Activated T-helper 1 cell treated with anti-CD3 and anti-CD28 coated beads, Interleukin-12 subunit alpha, Interleukin-12 subunit beta, Interleukin-2, Interleukin-4 antibody, amounts not matched to agents 30 ng/mL and 10 ng/mL and 1 ng/mL, durations not matched to agents 14 hours and 24 hours and 36 hours (primary cell): Measurements from ENCODE around the gene ZDHHC6. TPM values are rescaled to one million over a fixed set of nuclear protein-coding genes. Genes with fewer than 3 reads are reported as not detected.

Experiments
- DNase-seq: peaks from one replicate; pipeline ENCODE4 v3.0.0; 2021; ENCODE audit warnings: low spot score
- H3K27ac Mint-ChIP-seq: one replicate; pipeline ENCODE4 v1.8.0; 2021; ENCODE audit warnings: mild to moderate bottlenecking, mixed read lengths
- H3K27me3 Mint-ChIP-seq: one replicate; pipeline ENCODE4 v1.8.0; 2022; ENCODE audit warnings: mild to moderate bottlenecking, moderate library complexity, mixed read lengths; ENCODE audit not compliant: insufficient read depth
- H3K36me3 Mint-ChIP-seq: one replicate; pipeline ENCODE4 v1.8.0; 2021; ENCODE audit warnings: low read depth, mixed read lengths
- H3K4me1 Mint-ChIP-seq: one replicate; pipeline ENCODE4 v1.8.0; 2021; ENCODE audit warnings: low read depth, mixed read lengths
- H3K4me3 Mint-ChIP-seq: one replicate; pipeline ENCODE4 v1.8.0; 2021; ENCODE audit warnings: mild to moderate bottlenecking, moderate library complexity, mixed read lengths
- H3K9me3 Mint-ChIP-seq: one replicate; pipeline ENCODE4 v1.8.0; 2021; ENCODE audit warnings: mixed read lengths
- intact Hi-C: fragments of 100-400 bp; cut with micrococcal nuclease; formaldehyde crosslinking; loops from one replicate; pipeline ENCODE4 v1.15.1; 2024
- total RNA-seq: library from RNA; stranded (reverse); gene quantifications from 2 replicates; pipeline ENCODE4 v1.2.3, GENCODE V29; 2022

ZDHHC6 gene, protein sequence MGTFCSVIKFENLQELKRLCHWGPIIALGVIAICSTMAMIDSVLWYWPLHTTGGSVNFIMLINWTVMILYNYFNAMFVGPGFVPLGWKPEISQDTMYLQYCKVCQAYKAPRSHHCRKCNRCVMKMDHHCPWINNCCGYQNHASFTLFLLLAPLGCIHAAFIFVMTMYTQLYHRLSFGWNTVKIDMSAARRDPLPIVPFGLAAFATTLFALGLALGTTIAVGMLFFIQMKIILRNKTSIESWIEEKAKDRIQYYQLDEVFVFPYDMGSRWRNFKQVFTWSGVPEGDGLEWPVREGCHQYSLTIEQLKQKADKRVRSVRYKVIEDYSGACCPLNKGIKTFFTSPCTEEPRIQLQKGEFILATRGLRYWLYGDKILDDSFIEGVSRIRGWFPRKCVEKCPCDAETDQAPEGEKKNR
- 51.9 and 52.6 TPM in 2 replicates for total RNA-seq

DNA sequence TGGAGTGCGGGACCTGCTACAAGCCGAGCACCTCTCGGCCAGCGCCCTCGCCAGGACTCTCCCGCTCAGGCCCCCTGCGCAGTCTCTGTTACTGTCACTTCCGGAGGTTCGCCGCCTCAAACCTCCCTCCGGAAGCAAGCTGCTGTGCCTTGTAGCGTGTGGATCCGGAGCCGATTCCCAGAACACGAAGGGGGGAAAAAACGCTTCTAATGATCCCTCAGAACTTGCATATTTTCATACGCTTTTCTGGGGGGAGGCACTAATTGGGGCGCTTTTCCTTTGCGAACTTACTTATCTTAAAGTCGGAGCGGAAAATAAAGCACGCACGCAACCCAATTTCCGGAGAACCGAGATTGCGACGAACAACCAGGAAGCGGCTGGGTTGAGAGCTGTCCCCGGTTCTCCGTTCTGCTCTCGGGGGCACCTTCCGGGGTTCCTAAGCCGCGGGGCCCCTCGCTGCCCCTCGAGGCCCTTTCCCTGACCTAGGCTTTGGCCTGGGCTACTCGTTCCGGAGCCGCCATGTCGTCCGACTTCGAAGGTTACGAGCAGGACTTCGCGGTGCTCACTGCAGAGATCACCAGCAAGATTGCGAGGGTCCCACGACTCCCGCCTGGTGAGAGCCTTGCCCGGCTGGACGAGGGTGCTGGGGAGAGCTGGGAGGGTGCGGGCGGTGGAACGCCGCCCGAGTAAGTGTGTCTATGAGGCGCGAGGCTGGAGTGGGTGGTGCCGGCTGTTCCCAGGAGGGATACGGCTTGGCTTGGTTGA is at the start of gene ZDHHC6, which contains the start of gene VTI1A:
TSS of gene ZDHHC6 (minus strand) at position 60 of the 765 bp plus-strand sequence. CDS start 1,478 bp downstream, outside the sequence.
TSS of gene VTI1A (plus strand) at position 361 of the 765 bp plus-strand sequence. CDS start at position 520, 159 bp downstream.
- peak within 1 kb of the TSS; percentile 93 for H3K27ac Mint-ChIP-seq
- no peaks in the 10 kb centered on the region for H3K27me3 Mint-ChIP-seq
- intact Hi-C loops: loop anchor here (1.0 to 10.0 kb wide), 6 partner anchors 25 to 1950 kb away; partner anchors contain the start of genes DUSP5 and GPAM
- H3K4me3 Mint-ChIP-seq: peak within 1 kb of the TSS; percentile 93
- no peaks in the 10 kb centered on the region for H3K9me3 Mint-ChIP-seq
- peak; percentile 80 for DNase-seq
- peaks cover 19% of the 10 kb centered on the region for H3K36me3 Mint-ChIP-seq
- H3K4me1 Mint-ChIP-seq: peaks cover 48% of the 10 kb centered on the region

DNA sequence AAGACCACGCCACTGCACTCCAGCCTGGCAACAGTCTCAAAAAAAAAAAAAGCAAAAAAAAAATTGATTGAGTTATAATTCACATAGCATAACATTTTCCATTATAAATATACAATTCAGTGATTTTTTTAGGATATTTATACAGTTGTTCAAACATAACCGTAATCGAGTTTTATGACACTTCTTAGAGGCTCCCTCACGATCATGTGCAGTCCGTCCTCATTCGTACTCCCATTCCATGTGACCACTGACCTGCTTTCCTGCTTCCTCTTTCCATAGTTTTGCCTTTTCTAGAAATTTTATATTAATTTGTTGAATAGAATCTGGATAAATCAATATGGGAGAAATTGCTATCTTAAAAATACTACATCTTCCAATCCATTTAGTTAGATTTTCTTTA is 46.0 kb upstream of the ZDHHC6 start:
- Mint-ChIP-seq H3K4me3 (no peak overlapping the region), H3K9me3 (no peaks in the 10 kb centered on the region), H3K27me3 (no peaks in the 10 kb centered on the region), H3K4me1 (peaks cover 11% of the 10 kb centered on the region), H3K36me3 (peaks cover 2% of the 10 kb centered on the region), H3K27ac (no peak overlapping the region)
- intact Hi-C loops: no loop called here
- no peak for DNase-seq

- Mint-ChIP-seq H3K4me1 (peaks cover 6% of the 10 kb centered on the region), H3K9me3 (no peaks in the 10 kb centered on the region), H3K36me3 (peaks cover 2% of the 10 kb centered on the region), H3K27me3 (no peaks in the 10 kb centered on the region), H3K27ac (no peak overlapping the region), H3K4me3 (no peak overlapping the region)
- intact Hi-C loops: no loop called here
- no peak for DNase-seq
Measured at GRCh38 chr10:112491144-112491543, 44.4 kb upstream of the ZDHHC6 start.

GRCh38 chr10:112490545-112490944 is 43.8 kb upstream of the ZDHHC6 start:
- H3K27me3 Mint-ChIP-seq: no peaks in the 10 kb centered on the region
- no peaks in the 10 kb centered on the region for H3K9me3 Mint-ChIP-seq
- no peak overlapping the region for H3K27ac Mint-ChIP-seq
- H3K36me3 Mint-ChIP-seq: peaks cover 2% of the 10 kb centered on the region
- peaks cover 6% of the 10 kb centered on the region for H3K4me1 Mint-ChIP-seq
- intact Hi-C loops: no loop called here
- no peak for DNase-seq
- no peak overlapping the region for H3K4me3 Mint-ChIP-seq

DNA sequence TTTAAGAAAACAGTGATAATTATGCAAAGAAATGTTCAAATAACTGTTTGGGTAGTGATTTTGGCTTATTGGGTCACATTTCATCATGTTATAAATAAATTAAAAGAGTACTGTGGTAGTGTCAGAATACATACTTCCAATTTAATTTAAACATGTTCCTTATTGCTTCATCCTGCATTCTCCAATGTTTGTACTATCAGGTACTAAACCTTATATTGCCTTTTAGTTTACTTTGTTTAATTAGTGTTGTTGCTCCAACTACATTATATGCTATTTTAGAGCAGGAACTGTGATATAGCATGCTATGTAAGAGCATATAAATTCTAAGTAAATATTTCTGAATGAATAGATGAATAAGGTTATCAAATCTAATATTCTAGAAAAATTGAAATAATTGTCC is 41.2 kb upstream of the ZDHHC6 start:
- H3K27me3 Mint-ChIP-seq: no peaks in the 10 kb centered on the region
- no peaks in the 10 kb centered on the region for H3K9me3 Mint-ChIP-seq
- H3K4me3 Mint-ChIP-seq: no peak overlapping the region
- peaks cover 6% of the 10 kb centered on the region for H3K4me1 Mint-ChIP-seq
- peaks cover 2% of the 10 kb centered on the region for H3K36me3 Mint-ChIP-seq
- no peak for DNase-seq
- no peak overlapping the region for H3K27ac Mint-ChIP-seq
- intact Hi-C loops: no loop called here

DNA sequence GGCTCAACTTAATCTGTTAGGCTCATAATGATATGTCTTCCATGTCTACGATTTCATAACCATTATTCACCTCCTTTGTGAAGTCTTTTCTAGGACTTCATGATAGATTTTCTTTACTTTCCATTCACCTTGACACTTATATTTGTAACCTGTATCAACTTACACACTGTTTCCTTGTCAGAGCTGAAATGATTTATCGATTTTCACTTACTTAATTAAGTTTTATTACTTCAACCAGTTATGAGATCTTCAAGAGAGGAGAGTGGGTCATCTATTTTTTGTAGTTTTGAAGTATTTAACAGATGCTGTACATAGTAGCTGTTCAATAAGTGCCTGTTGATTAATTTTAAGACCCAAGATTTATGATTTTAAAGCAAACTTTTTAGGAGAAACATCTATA is 37.7 kb upstream of the ZDHHC6 start:
- no peaks in the 10 kb centered on the region for H3K4me1 Mint-ChIP-seq

DNA sequence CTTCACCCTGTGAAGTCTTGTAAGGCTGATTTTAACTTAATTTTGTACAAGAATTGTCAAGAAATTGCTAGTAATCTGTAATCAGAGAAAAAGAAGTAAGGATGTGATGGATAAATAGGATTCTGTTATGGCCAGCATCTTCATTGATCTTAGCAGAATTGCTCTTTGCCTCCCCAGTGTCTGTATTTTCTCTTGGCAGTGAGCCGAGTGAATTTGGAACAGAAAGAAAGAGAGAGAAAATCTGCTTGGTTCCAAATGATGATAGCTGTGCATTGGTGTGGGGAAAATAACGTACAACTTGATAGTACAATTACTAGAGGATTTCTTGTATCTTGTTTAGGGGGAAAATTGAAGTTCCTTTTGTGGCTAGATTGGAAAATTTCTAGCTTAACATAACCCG is 34.9 kb upstream of the ZDHHC6 start:
- Mint-ChIP-seq H3K27ac (no peak overlapping the region), H3K4me1 (no peaks in the 10 kb centered on the region), H3K9me3 (no peaks in the 10 kb centered on the region), H3K27me3 (no peaks in the 10 kb centered on the region), H3K4me3 (no peak overlapping the region), H3K36me3 (no peaks in the 10 kb centered on the region)
- intact Hi-C loops: no loop called here
- DNase-seq: no peak

More for the DNA sequence above, 37.7 kb upstream of the ZDHHC6 start:
- H3K27ac Mint-ChIP-seq: no peak overlapping the region
- H3K9me3 Mint-ChIP-seq: no peaks in the 10 kb centered on the region
- no peaks in the 10 kb centered on the region for H3K36me3 Mint-ChIP-seq
- H3K27me3 Mint-ChIP-seq: no peaks in the 10 kb centered on the region
- DNase-seq: no peak
- H3K4me3 Mint-ChIP-seq: no peak overlapping the region
- intact Hi-C loops: no loop called here

DNA sequence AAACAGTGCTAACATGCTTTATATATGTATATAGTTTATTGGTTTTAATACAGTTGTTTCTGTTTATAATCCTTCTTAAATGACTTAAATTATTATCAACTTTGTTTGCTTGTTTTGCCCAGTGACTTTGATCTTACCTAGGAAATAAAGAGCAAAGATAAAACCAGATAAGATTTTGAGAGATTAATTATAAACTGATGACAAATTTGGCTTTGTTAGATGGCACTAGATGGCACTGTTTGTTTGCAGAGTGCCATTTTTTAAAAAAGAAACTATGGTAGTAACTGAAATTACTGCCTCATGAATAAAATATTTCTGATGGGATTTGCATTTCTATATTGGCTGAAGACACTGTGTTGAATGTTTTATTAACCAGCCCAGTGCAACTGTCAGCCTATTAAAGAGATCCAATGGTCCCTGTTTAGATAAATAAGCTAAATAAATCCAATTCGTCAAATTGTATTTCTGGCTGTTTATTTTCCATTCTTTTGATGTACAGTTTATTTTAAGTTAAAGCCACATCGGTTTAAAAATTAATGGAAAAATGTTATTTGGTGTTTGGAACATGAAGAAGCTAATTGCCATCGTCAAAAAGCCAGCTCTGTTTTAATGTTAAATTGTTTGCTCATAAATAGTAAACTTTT is 29.0 kb upstream of the ZDHHC6 start:
- no peaks in the 10 kb centered on the region for H3K4me1 Mint-ChIP-seq
- intact Hi-C loops: loop anchor here (5.0 kb wide), 1 partner anchor 652 kb away; no protein-coding TSS in a partner anchor

DNA sequence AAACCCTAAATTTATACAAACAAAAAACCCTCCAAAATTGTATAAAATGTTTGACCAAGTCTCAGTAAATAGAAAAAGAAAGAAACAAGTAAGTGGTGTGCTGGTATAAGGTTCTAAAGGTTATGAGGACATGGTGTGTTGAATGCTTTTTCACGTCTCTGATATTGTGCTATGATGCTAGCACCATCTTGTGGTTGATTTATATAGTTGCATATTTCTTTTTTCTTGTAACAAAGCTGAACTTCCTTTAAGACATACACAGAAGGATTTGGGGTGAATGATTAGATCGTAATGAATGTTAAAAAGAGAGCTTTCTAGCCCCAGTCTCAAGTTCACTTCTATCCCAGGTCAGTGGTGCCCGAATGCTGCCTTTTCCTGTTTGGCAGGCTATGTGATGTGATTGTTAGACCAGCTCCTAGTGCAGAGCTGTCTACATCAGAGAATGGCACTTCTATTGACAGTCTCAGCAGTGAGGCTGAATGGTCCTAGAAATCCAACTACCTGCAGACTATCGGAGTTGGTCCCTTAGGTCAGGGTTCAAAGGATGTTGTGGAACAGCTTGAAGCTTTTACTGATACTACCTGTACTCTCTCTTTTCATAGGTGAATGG is 25.3 kb upstream of the ZDHHC6 start:
- DNase-seq: no peak
- no peaks in the 10 kb centered on the region for H3K4me1 Mint-ChIP-seq
- H3K4me3 Mint-ChIP-seq: no peak overlapping the region
- H3K27me3 Mint-ChIP-seq: no peaks in the 10 kb centered on the region
- intact Hi-C loops: loop anchor here (1.0 to 5.0 kb wide), 4 partner anchors 26 to 332 kb away; partner anchors contain the start of gene ZDHHC6
- H3K9me3 Mint-ChIP-seq: no peaks in the 10 kb centered on the region
- no peak overlapping the region for H3K27ac Mint-ChIP-seq
- H3K36me3 Mint-ChIP-seq: peaks cover 2% of the 10 kb centered on the region

More for the DNA sequence above, 29.0 kb upstream of the ZDHHC6 start:
- no peaks in the 10 kb centered on the region for H3K36me3 Mint-ChIP-seq
- H3K27me3 Mint-ChIP-seq: no peaks in the 10 kb centered on the region
- no peak overlapping the region for H3K27ac Mint-ChIP-seq
- no peak for DNase-seq
- no peak overlapping the region for H3K4me3 Mint-ChIP-seq
- H3K9me3 Mint-ChIP-seq: no peaks in the 10 kb centered on the region

DNA sequence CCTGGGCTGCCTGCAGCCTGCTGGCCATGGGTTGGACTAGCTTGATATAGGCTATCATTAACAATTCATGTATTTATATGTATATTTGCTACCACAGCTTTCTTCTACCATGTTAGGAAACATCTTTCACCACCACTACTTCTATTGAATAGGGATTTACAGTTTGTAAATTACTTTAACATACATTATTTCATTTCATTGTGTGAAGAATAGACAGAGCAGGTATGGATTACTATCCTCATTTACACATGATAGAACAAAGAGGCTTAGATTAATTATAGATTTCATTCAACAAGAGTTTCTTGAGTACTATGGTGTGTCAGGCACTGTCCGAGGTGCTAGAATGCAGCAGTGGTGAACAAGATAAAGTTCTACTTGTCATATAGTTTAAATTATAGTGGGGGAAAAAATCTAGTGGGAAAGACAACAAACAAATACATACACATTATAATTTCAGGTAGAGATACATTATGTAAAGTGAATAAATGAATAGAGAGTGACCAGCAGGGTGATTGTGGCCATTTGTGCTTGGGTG is 20.9 kb upstream of the ZDHHC6 start:
- intact Hi-C loops: no loop called here
- H3K9me3 Mint-ChIP-seq: no peaks in the 10 kb centered on the region

DNA sequence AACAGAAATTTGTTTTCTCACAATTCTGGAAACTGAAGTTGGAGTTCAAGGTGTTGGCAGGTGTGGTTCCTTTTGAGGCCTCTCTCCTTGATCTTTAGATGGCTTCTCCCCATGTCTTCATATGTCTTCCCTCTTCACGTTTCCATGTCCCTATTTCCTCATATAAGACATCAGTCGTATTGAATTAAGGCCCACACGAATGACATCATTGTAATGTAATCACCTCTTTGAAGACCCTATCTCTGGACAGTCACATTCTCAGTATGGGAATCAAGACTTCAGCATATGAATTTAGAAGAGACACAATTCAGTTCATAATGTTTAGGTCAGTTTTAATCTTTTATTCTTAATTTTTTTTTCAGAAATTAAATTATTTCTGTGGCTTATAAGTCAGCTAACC is 20.1 kb upstream of the ZDHHC6 start:
- DNase-seq: no peak
- Mint-ChIP-seq H3K4me1 (no peaks in the 10 kb centered on the region), H3K27me3 (no peaks in the 10 kb centered on the region), H3K4me3 (no peak overlapping the region), H3K27ac (no peak overlapping the region), H3K36me3 (peaks cover 26% of the 10 kb centered on the region), H3K9me3 (no peaks in the 10 kb centered on the region)
- intact Hi-C loops: no loop called here

More for the DNA sequence above, 20.9 kb upstream of the ZDHHC6 start:
- Mint-ChIP-seq H3K36me3 (peaks cover 22% of the 10 kb centered on the region), H3K27me3 (no peaks in the 10 kb centered on the region), H3K4me3 (no peak overlapping the region), H3K4me1 (no peaks in the 10 kb centered on the region), H3K27ac (no peak overlapping the region)
- no peak for DNase-seq

DNA sequence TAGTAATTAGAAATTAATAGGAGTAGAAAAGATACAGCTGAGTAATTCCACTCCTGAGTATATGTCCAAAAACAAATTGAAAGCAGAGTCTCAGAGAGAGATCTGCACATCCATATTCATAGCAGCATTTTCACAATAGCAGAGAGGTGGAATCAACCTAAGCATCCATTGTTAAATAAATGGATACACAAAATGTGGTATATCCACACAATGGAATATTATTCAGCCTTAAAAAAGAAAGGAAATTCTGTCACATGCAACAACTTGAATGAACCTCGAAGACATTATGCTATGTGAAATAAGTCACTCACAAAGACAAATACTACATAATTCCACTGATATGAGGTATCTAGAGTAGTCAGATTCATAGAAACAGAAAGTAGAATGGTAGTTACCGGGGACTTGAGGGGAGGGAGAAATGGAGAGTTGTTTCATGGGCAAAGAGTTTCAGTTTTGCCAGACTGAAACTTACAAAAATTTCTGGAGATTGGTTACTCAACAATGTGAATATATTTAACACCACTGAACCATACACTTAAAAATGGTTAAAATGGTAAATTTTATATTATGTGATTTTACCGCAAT is 18.7 kb upstream of the ZDHHC6 start:
- H3K4me1 Mint-ChIP-seq: peaks cover 6% of the 10 kb centered on the region
- H3K4me3 Mint-ChIP-seq: no peak overlapping the region
- no peaks in the 10 kb centered on the region for H3K27me3 Mint-ChIP-seq
- no peaks in the 10 kb centered on the region for H3K9me3 Mint-ChIP-seq
- intact Hi-C loops: no loop called here
- DNase-seq: no peak
- peaks cover 35% of the 10 kb centered on the region for H3K36me3 Mint-ChIP-seq
- H3K27ac Mint-ChIP-seq: no peak overlapping the region
